HepG2 (cell line): ENCODE data around the gene ALPI. TPM values are rescaled to one million over a fixed set of nuclear protein-coding genes. Genes with fewer than 3 reads are reported as not detected.
A peak's percentile ranks its signal among the peaks of the same experiment; 100 is the strongest.

Experiments used
- ATAC-seq: fragments of 200-7000 bp; cut with Tn5 transposase; 3 replicates; pipeline ENCODE4 v1.9.1; 2020; ENCODE audit warnings: mild to moderate bottlenecking, moderate library complexity
- BruUV-seq: library from RNA; stranded (reverse); fragments of 400-500 nt; replicated peaks from 2 replicates; lab custom pipeline; 2021; lab: Mats Ljungman, UMichigan
- CTCF ChIA-PET: fragments of 300-600 bp; formaldehyde crosslinking; extraction: SDS; loops from one replicate; lab custom pipeline; 2021; ENCODE audit warnings: low total read pairs, inconsistent platforms, low intra/inter-chr PET ratio; lab: Yijun Ruan, JAX
- POLR2A ChIA-PET: fragments of 350-600 bp; sonication (Branson Sonifier 250); formaldehyde crosslinking; loops from one replicate; lab custom pipeline; 2020; ENCODE audit warnings: antibody characterized with exemption, inconsistent platforms; lab: Yijun Ruan, JAX
- DNase-seq: peaks from one replicate; pipeline ENCODE4 v3.0.0-alpha.2; 2015; ENCODE audit warnings: low spot score
- FAIRE-seq: peaks from 3 replicates; lab custom pipeline; 2011; peaks lifted over from hg19 to GRCh38; lab: Jason Lieb, UNC
- H2AFZ ChIP-seq: one replicate; pipeline ENCODE4 v1.6.1; 2011; ENCODE audit warnings: low read length, inconsistent platforms
- H3K27ac ChIP-seq: fragments of 300-600 bp; 3 replicates; pipeline ENCODE4 v1.8.0; 2011; ENCODE audit warnings: mixed run types, mild to moderate bottlenecking, mixed read lengths, low read length, inconsistent platforms; ENCODE audit not compliant: insufficient read depth; ENCODE audit errors: extremely low read length
- H3K27me3 ChIP-seq, 2 experiments: fragments of 200-600 bp in 1 of 2; 2 replicates in 1 of 2; 3 replicates in 1 of 2; pipeline versions ENCODE4 v1.6.0 to v1.8.0; 2011; ENCODE audit warnings: low read length in 2 of 2, mild to moderate bottlenecking in 2 of 2, moderate library complexity in 2 of 2, inconsistent platforms in 1 of 2; ENCODE audit not compliant: insufficient read depth in 2 of 2, control insufficient read depth in 1 of 2
- H3K36me3 ChIP-seq, 2 experiments: fragments of 200-600 bp in 1 of 2; replicated peaks in 1 of 2; 2 replicates in 1 of 2; 3 replicates in 1 of 2; pipeline versions ENCODE4 v1.5.1 to v1.8.0; 2011; ENCODE audit warnings: low read length in 2 of 2, inconsistent platforms in 1 of 2; ENCODE audit not compliant: insufficient read depth in 2 of 2, control insufficient read depth in 1 of 2
- H3K4me1 ChIP-seq: 2 replicates; pipeline ENCODE4 v1.5.1; 2012; ENCODE audit warnings: low read length, inconsistent platforms; ENCODE audit not compliant: insufficient read depth
- H3K4me2 ChIP-seq: 2 replicates; pipeline ENCODE4 v1.6.0; 2011; ENCODE audit warnings: low read depth, low read length, inconsistent platforms
- H3K4me3 ChIP-seq, 3 experiments: fragments of 200-600 bp in 1 of 3; sonication (generic), shearing (Covaris generic) in 1 of 3; replicated peaks in 1 of 3; 2 replicates each; pipeline ENCODE4 v1.5.1; 2011 to 2016; ENCODE audit warnings: low read length in 3 of 3, inconsistent platforms in 2 of 3, low read depth in 2 of 3, mild to moderate bottlenecking in 2 of 3, control low read depth in 1 of 3, mixed read lengths in 1 of 3; ENCODE audit not compliant: insufficient read depth in 1 of 3
- H3K79me2 ChIP-seq: one replicate; pipeline ENCODE4 v1.6.1; 2011; ENCODE audit warnings: low read length, inconsistent platforms; ENCODE audit not compliant: insufficient read depth
- H3K9ac ChIP-seq: 2 replicates; pipeline ENCODE4 v1.6.0; 2011; ENCODE audit warnings: mild to moderate bottlenecking, low read depth, low read length, inconsistent platforms; ENCODE audit not compliant: insufficient read depth
- H3K9me3 ChIP-seq: 2 replicates; pipeline ENCODE4 v1.5.1; 2012; ENCODE audit warnings: mild to moderate bottlenecking, low read length
- H4K20me1 ChIP-seq: 2 replicates; pipeline ENCODE4 v1.6.0; 2011; ENCODE audit warnings: inconsistent platforms, mild to moderate bottlenecking, low read length, moderate library complexity; ENCODE audit not compliant: insufficient read depth
- EED ChIP-seq: sonication (generic); formaldehyde crosslinking; IDR thresholded peaks from 2 replicates; pipeline ENCODE4 v1.5.0; 2020; ENCODE audit warnings: mild to moderate bottlenecking, missing genetic modification reagents
- NCOR1 ChIP-seq: fragments of 200-600 bp; sonication (generic); IDR thresholded peaks from 2 replicates; pipeline ENCODE4 v1.7.0; 2017; ENCODE audit warnings: antibody characterized with exemption, low read length, borderline replicate concordance
- PBX2 ChIP-seq: IDR thresholded peaks from 2 replicates; pipeline ENCODE4 v1.6.1; 2016; ENCODE audit warnings: control low read depth
- SATB2 ChIP-seq: sonication (generic); formaldehyde crosslinking; IDR thresholded peaks from 2 replicates; pipeline ENCODE4 v1.5.0; 2020; ENCODE audit warnings: missing genetic modification reagents
- ZBTB7A ChIP-seq: sonication (generic); formaldehyde crosslinking; IDR thresholded peaks from 2 replicates; pipeline ENCODE4 v1.8.0; 2022; ENCODE audit warnings: mild to moderate bottlenecking, missing genetic modification reagents
- ZMAT3 ChIP-seq: sonication (generic); formaldehyde crosslinking; conservative IDR thresholded peaks from 2 replicates; pipeline ENCODE4 v1.7.0; 2021; ENCODE audit warnings: missing genetic modification reagents
- WGBS: methylation state at CpG from one replicate; pipeline ENCODE4 v1.1.6; 2017; ENCODE audit warnings: low lambda C conversion rate; 5-methylcytosine and 5-hydroxymethylcytosine counted together
- in situ Hi-C: cut with HindIII; loops from 2 replicates; pipeline ENCODE4 v1.10.0; 2017; ENCODE audit warnings: low pct_unique_long_range_greater_than_20kb; ENCODE audit not compliant: extremely low pct_ligation_motif_present
- intact Hi-C: fragments of 100-400 bp; cut with micrococcal nuclease; formaldehyde crosslinking; loops from one replicate; pipeline ENCODE4 v1.10.0; 2022; ENCODE audit not compliant: unreplicated experiment
- polyA plus RNA-seq, 8 experiments: library from polyadenylated mRNA; depleted of rRNA in 3 of 8; stranded (reverse) in 7 of 8; unstranded in 1 of 8; fragments of >200 nt; fragmentation: Illumina TruSeq in 4 of 8; extraction: Trizol in 4 of 8; gene quantifications; 2 replicates each; pipeline versions ENCODE4 v1.2.1 to v1.2.3, GENCODE V29; 2011 to 2016; ENCODE audit warnings: low read depth in 4 of 8, missing spikeins in 1 of 8, mixed read lengths in 1 of 8; ENCODE audit not compliant: insufficient read depth in 1 of 8
- total RNA-seq, 5 experiments: library from RNA; depleted of rRNA; stranded (reverse); fragments of >200 nt; fragmentation: Illumina TruSeq; extraction: Trizol; gene quantifications; 2 replicates each; pipeline ENCODE4 v1.2.3, GENCODE V29; 2016; ENCODE audit warnings: low read depth in 1 of 5
- TF ChIP-seq, protein P1 (sequence below): sonication (generic); formaldehyde crosslinking; IDR thresholded peaks from 2 replicates; pipeline ENCODE4 v1.5.0; 2020; ENCODE audit warnings: mild to moderate bottlenecking, missing genetic modification reagents, borderline replicate concordance

ALPI gene
- total and polyA plus RNA-seq, 2 of the 13 experiments (the other 11 are each of a cell fraction or from before 2014, with no cell fraction given), result not detected

DNA sequence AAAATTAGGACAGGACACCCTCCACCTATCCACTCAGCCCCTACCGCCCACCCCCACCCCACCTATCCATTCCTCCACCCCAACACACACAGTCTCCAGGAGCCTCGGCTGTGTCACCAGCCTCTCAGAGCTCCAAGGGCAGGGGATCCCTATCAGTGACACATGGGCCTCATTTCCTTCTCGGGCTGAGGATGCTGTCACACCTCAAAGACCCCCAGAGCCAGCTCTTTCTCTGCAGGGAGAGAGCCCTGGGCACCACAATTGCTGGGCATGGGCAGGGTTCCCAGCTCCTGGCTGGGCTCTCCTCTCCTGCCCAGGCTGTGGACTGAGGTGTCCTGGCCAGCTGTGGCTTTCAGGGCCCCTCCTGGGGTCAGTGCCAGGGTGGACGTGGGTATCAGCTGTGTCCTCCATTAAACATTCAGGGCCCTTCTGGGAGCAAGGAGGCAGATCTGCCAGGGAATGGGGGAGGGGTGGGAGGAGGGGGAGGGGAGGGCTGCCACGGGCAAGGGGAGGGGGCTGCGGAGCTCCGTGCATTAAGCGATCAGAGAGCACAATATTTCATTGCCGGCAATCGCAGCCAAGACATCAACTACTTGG lies 45.9 kb downstream of the ALPI start:
- no peak overlapping the region for H3K4me2 ChIP-seq
- WGBS, result 42% methylated on average over 9 of the region's 10 CpGs
- in situ Hi-C loops, result no loop called here
- ATAC-seq (no peak), DNase-seq (no peak), FAIRE-seq (no peak)
- ChIA-PET CTCF (no interaction called here), POLR2A (interaction anchor here (1.0 kb wide), 1 partner anchor 48 kb away, joined by 3 read pairs; the partner anchor contains the start of genes EIF4E2 and TIGD1)
- BruUV-seq, result no TSS peak
- no peak overlapping the region for H2AFZ ChIP-seq
- H3K36me3 ChIP-seq, result no peaks in the 10 kb centered on the region
- peaks cover 18 to 91% of the 10 kb centered on the region in 2 experiments for H3K27me3 ChIP-seq
- no peaks in the 10 kb centered on the region for H3K79me2 ChIP-seq
- TF ChIP-seq SATB2 (CRISPR knock-in tag), result no peak
- no peaks in the 10 kb centered on the region for H4K20me1 ChIP-seq
- no peak overlapping the region for H3K9ac ChIP-seq
- no peak overlapping the region for H3K4me3 ChIP-seq
- H3K27ac ChIP-seq, result no peak overlapping the region
- H3K4me1 ChIP-seq, result peaks cover 11% of the 10 kb centered on the region
- intact Hi-C loops, result no loop called here
- no peaks in the 10 kb centered on the region for H3K9me3 ChIP-seq

GRCh38 chr2:232502511-232502910 lies 46.6 kb downstream of the ALPI start:
- POLR2A ChIA-PET, result no interaction called here
- no peak for FAIRE-seq
- no peaks in the 10 kb centered on the region for H3K9me3 ChIP-seq
- no peaks in the 10 kb centered on the region for H3K36me3 ChIP-seq
- peaks cover 18 to 92% of the 10 kb centered on the region in 2 experiments for H3K27me3 ChIP-seq
- peak overlapping the region in 1 of 3 experiments; percentile 8; a peak in 1 of 6 replicates for H3K4me3 ChIP-seq
- in situ Hi-C loops, result no loop called here
- no peaks in the 10 kb centered on the region for H4K20me1 ChIP-seq
- TF ChIP-seq PBX2 (CRISPR knock-in tag) (no peak), ZBTB7A (CRISPR knock-in tag) (peak; percentile 57; the same call in 1 of the 2 replicates), EED (CRISPR knock-in tag) (no peak), NCOR1 (no peak), ZMAT3 (CRISPR knock-in tag) (no peak)
- TF ChIP-seq, protein P1, sequence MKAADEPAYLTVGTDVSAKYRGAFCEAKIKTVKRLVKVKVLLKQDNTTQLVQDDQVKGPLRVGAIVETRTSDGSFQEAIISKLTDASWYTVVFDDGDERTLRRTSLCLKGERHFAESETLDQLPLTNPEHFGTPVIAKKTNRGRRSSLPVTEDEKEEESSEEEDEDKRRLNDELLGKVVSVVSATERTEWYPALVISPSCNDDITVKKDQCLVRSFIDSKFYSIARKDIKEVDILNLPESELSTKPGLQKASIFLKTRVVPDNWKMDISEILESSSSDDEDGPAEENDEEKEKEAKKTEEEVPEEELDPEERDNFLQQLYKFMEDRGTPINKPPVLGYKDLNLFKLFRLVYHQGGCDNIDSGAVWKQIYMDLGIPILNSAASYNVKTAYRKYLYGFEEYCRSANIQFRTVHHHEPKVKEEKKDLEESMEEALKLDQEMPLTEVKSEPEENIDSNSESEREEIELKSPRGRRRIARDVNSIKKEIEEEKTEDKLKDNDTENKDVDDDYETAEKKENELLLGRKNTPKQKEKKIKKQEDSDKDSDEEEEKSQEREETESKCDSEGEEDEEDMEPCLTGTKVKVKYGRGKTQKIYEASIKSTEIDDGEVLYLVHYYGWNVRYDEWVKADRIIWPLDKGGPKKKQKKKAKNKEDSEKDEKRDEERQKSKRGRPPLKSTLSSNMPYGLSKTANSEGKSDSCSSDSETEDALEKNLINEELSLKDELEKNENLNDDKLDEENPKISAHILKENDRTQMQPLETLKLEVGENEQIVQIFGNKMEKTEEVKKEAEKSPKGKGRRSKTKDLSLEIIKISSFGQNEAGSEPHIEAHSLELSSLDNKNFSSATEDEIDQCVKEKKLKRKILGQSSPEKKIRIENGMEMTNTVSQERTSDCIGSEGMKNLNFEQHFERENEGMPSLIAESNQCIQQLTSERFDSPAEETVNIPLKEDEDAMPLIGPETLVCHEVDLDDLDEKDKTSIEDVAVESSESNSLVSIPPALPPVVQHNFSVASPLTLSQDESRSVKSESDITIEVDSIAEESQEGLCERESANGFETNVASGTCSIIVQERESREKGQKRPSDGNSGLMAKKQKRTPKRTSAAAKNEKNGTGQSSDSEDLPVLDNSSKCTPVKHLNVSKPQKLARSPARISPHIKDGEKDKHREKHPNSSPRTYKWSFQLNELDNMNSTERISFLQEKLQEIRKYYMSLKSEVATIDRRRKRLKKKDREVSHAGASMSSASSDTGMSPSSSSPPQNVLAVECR (CRISPR knock-in tag), result 0 out of 2 replicates have a peak, but pooled peaks have one; percentile 2
- TF ChIP-seq, all 625 proteins: peak for 2
- Histone ChIP-seq H2AFZ (no peak overlapping the region), H3K4me1 (peaks cover 11% of the 10 kb centered on the region), H3K9ac (no peak overlapping the region), H3K4me2 (no peak overlapping the region), H3K27ac (no peak overlapping the region), H3K79me2 (no peaks in the 10 kb centered on the region)
- no TSS peak for BruUV-seq
- intact Hi-C loops, result no loop called here
- 69% methylated on average over 20 of the region's 21 CpGs for WGBS
- no peak for ATAC-seq
- CTCF ChIA-PET, result no interaction called here
- DNase-seq, result no peak
